ENCODE measurements around the gene TTC28. TPM values are rescaled to one million over a fixed set of nuclear protein-coding genes. Genes with fewer than 3 reads are reported as not detected.

Gene TTC28
- total and polyA plus RNA-seq, 11 donors, result 5.1 to 34.9 (median 21.8) TPM

GRCh38 chr22:28593299-28593698 is 86.3 kb downstream of the TTC28 start:
- no peak overlapping the region for H3K27ac ChIP-seq
- no peaks in the 10 kb centered on the region for H3K36me3 ChIP-seq
- no peak for TF ChIP-seq POLR2A (IDR thresholded peaks at IDR 0.05)
- TF ChIP-seq, protein P1, sequence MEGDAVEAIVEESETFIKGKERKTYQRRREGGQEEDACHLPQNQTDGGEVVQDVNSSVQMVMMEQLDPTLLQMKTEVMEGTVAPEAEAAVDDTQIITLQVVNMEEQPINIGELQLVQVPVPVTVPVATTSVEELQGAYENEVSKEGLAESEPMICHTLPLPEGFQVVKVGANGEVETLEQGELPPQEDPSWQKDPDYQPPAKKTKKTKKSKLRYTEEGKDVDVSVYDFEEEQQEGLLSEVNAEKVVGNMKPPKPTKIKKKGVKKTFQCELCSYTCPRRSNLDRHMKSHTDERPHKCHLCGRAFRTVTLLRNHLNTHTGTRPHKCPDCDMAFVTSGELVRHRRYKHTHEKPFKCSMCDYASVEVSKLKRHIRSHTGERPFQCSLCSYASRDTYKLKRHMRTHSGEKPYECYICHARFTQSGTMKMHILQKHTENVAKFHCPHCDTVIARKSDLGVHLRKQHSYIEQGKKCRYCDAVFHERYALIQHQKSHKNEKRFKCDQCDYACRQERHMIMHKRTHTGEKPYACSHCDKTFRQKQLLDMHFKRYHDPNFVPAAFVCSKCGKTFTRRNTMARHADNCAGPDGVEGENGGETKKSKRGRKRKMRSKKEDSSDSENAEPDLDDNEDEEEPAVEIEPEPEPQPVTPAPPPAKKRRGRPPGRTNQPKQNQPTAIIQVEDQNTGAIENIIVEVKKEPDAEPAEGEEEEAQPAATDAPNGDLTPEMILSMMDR (IDR thresholded peaks at IDR 0.05), result no peak
- DNase-seq (no peak), ATAC-seq (no peak)
- 94 to 97% (median 96%) methylated on average over 3 of the region's 3 CpGs for WGBS, 4 donors
- no peaks in the 10 kb centered on the region for H3K9me3 ChIP-seq
- no peaks in the 10 kb centered on the region for H3K27me3 ChIP-seq
- intact Hi-C loops (cut with DNase I), result loop anchor here in 9 of 10 donors (2.0 to 10.0 kb wide), 11 partner anchors 148 to 1918 kb away; no protein-coding TSS in a partner anchor
- no peak overlapping the region for H3K4me3 ChIP-seq
- peaks cover 0 to 4% (median 0%) of the 10 kb centered on the region in 12 donors for H3K4me1 ChIP-seq

DNA sequence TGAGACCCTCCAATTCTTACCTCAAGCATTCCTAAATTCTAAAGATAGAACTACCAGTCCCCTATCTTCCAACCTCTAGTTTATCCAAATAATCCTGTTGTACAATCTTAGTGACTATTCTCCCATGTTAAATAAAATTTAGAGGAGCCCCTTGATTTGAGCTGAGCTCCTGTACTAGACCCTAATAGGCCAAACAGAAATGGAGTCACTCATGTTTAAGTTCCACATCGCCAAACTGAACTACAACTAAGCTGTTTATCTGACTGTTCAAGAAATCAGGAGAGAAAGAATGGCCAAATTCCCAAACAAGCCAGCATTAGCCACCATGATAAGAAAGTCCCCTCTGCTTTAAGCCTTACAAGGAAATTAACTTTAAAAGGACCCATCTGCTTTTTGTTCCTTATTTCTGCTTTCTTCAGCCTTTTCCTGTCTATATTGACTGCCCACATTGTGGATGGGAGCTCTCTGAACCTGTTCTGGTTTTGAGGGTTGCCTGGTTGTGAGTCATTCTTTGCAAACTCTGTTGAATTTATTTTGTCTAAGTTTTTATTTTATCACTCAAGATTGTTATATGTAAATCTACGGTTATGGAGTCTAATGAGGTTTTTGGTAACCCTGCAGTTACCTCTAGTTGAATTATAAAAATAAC is 90.4 kb downstream of the TTC28 start:
- Histone ChIP-seq H3K9me3 (no peaks in the 10 kb centered on the region), H3K4me1 (peaks cover 0 to 4% (median 0%) of the 10 kb centered on the region in 12 donors), H3K36me3 (no peaks in the 10 kb centered on the region), H3K27me3 (no peaks in the 10 kb centered on the region), H3K27ac (no peak overlapping the region), H3K4me3 (no peak overlapping the region)
- DNase-seq (no peak), ATAC-seq (no peak)
- 88 to 97% (median 92%) methylated on average over 2 of the region's 2 CpGs for WGBS, 4 donors
- TF ChIP-seq, protein P1 (IDR thresholded peaks at IDR 0.05), result no peak
- TF ChIP-seq POLR2A (IDR thresholded peaks at IDR 0.05), result no peak
- intact Hi-C loops (cut with DNase I), result loop anchor here in 1 of 10 donors (10.0 kb wide), 1 partner anchor 144 kb away; no protein-coding TSS in a partner anchor

- ATAC-seq (no peak), DNase-seq (no peak)
- TF ChIP-seq POLR2A (IDR thresholded peaks at IDR 0.05), result no peak
- TF ChIP-seq, protein P1 (IDR thresholded peaks at IDR 0.05), result no peak
- H3K9me3 ChIP-seq, result no peaks in the 10 kb centered on the region
- 94 to 98% (median 97%) methylated on average over 11 of the region's 11 CpGs for WGBS, 4 donors
- H3K27me3 ChIP-seq, result no peaks in the 10 kb centered on the region
- H3K27ac ChIP-seq, result no peak overlapping the region
- no peak overlapping the region for H3K4me3 ChIP-seq
- H3K4me1 ChIP-seq, result peaks cover 0 to 4% (median 0%) of the 10 kb centered on the region in 12 donors
- no peaks in the 10 kb centered on the region for H3K36me3 ChIP-seq
- intact Hi-C loops (cut with DNase I), result loop anchor here in 1 of 10 donors (10.0 kb wide), 1 partner anchor 141 kb away; no protein-coding TSS in a partner anchor
Measured at GRCh38 chr22:28585324-28585723, 94.3 kb downstream of the TTC28 start.

DNA sequence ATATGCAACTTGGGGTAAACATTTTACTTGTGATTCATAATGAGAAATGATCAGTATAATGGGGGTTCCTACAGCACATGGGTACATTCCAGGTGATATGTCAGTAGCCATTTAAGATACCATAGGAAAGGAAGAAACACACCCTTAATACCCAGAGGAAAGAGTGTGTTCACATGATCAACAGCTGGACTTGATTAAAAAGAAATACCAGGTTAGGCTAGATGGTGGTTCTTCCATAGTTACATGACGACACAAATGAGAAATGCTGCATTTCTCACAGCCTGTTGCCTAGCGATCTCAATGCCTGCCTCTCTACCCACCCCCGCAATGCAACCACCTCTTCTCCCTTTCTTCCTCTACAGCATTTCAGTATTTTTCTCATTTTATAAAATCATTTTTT is 96.8 kb downstream of the TTC28 start:
- TF ChIP-seq, protein P1 (IDR thresholded peaks at IDR 0.05), result no peak
- TF ChIP-seq POLR2A (IDR thresholded peaks at IDR 0.05), result no peak
- no peak for DNase-seq
- Histone ChIP-seq H3K27ac (no peak overlapping the region), H3K4me3 (peak overlapping the region in 1 of 12 donors; percentile 12), H3K9me3 (no peaks in the 10 kb centered on the region), H3K4me1 (peaks cover 0 to 3% (median 0%) of the 10 kb centered on the region in 12 donors), H3K36me3 (no peaks in the 10 kb centered on the region), H3K27me3 (no peaks in the 10 kb centered on the region)
- peak in 1 of 4 donors; percentile 41 for ATAC-seq
- WGBS, 4 donors, result 83 to 88% (median 87%) methylated on average over 3 of the region's 3 CpGs
- intact Hi-C loops (cut with DNase I), result loop anchor here in 1 of 10 donors (10.0 kb wide), 1 partner anchor 138 kb away; no protein-coding TSS in a partner anchor

Data from heart left ventricle (tissue), 16 donors.